HG02763 (cell line): Measurements from ENCODE around the gene MSMP.
A peak's percentile ranks its signal among the peaks of the same experiment; 100 is the strongest.

ENCODE experiments used
- ATAC-seq: cut with Tn5 transposase; IDR thresholded peaks from one replicate; pipeline ENCODE4 v1.9.1; 2021; ENCODE audit warnings: mild to moderate bottlenecking, moderate library complexity; ENCODE audit not compliant: unreplicated experiment

The MSMP gene

GRCh38 chr9:35746583-35746982 is 7.5 kb downstream of the MSMP start:
- no peak for ATAC-seq

- ATAC-seq, result no peak
Observed at GRCh38 chr9:35745569-35745968, 8.5 kb downstream of the MSMP start.

DNA sequence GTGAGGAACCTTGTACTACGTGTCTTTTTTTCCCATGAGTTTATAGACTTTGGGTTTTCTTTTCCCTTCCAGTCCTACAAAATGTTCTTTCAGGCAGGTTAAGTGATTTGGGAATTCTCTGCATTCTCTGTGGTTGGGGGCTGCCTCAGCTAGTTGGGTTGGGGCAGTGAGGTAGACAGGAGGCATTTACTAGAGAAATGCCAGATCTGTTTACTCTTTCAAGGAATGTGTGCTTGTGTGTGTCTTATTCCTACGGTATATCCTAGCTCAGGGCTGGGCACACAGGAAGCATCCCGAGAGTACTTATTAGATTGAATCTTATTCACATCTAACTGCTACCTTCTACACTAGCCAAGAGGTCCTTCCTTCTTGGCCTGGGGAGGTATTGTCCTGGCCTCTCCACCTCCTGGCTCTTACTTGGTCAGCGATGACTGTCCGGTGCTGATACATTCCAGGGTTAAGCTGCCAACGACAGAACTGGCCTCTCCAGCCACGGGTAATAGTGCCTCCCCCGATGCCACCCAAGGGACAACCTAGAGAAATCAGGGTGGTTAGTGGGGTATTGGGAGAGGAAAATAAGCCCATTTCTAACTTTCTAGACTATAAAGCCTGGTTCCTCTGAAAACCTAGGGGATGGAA is 10.1 kb downstream of the MSMP start:
- ATAC-seq, result no peak

GRCh38 chr9:35743452-35743851 is 10.6 kb downstream of the MSMP start:
- ATAC-seq, result no peak

DNA sequence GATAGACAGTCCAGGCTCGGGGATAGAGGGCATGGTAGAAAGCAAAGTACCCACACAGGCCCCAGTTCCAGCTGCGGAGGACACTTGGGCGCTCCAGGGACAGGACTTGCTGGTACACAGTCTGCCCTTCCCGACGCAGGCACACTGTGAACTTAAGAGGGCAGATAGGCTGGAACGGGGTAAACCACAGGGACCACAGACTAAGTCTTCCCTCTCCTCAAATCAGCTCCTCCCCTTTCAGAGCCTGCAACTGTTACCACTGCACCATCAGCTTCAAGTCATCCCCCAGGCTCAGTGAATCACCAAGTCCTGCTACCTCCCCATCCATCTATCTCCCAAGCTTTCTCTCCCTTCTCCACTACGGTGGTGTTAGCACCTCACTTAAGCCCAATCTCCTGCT is 12.3 kb downstream of the MSMP start:
- no peak for ATAC-seq

DNA sequence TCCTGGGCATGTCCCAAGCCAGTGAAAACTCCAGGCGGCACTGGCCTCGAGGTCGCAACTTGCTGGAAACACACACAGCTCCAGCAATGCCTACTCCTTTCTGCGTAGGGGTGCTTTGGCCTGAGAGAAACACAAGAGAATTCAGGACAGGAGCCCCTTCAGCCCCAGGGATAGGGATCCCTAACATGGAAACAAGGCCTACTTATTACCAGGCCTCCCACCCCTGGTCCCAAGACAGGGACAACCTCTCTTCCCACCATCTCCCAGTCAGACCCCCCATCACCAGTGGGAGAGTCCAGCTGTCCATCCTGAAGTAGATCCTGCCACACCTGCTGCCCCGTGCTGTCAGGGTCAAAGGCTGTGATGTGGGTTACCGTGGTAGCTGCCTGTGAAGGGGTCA is 13.8 kb downstream of the MSMP start:
- no peak for ATAC-seq

DNA sequence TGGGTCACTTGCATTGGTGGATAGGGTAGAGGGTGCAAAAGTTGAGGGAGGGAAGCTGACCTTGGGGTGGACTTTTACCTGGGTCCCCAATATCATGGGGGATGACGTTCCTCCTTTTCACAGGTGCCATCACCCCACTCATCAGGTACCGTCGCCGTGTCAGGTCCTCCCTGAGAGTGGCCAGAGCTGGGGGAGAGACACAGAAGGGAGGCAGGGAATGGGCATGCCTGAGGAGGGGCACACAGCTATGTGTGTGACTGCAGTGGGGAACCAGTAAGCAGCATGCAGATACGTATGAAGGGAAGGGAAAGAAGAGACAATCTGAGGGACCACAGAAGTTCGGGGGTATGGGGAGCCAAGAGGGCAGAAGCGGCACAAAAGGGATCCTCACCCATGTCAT is 15.2 kb downstream of the MSMP start:
- ATAC-seq, result no peak

DNA sequence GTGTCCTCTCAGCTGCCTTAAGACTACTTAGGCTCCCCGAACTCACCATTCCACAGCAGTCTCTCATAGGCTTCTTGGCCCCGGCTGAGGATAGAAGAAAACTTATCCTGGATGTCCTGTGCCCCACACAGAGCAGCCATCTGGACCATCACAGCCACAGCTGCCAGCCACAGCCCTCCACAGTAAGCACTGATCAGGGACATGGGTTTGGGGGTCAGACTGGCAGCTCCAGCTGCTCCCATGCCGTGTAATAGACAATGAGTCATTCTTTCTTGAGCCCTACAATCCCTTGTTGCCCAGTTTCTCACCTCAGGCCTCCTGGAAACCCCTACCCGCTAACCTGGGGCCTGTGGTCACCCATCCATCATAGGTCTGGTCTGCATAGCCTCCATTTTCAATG is 15.9 kb downstream of the MSMP start:
- ATAC-seq, result no peak

DNA sequence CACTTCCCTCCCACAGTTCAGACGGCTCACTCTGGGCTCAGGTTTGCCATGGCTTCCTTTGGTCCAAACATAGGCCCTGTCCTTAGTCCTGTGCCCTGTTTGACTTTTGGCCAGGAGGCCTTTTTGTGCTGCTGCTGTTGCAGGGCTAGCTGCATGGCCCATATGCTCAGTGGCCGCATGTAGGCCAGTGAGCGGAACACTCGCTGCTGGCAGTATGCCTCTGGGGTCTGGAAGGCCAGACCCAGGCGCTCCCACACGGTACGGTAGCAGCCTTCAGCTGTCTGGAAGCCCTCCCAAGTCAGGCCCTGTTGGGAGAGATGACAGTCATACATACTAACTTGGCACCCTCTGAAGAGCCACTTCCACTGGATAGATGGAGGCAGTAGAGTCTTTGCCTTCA is 16.9 kb downstream of the MSMP start:
- ATAC-seq, result no peak

DNA sequence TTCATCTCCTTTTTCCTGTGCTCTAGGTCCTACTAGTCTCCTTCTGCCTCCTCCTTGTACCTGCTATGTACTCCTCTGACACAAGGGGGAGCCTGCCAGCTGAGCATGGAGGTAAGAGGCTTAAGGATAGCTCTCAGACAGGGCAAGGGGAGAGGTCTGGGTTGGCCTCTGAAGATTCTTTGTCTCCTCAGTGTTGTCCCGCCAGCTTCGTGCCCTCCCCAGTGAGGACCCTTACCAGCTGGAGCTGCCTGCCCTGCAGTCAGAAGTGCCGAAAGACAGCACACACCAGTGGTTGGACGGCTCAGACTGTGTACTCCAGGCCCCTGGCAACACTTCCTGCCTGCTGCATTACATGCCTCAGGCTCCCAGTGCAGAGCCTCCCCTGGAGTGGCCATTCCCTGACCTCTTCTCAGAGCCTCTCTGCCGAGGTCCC is 17.9 kb downstream of the MSMP start:
- no peak for ATAC-seq

- ATAC-seq, result no peak
Observed at GRCh38 chr9:35734096-35734495, 20.0 kb downstream of the MSMP start.

DNA sequence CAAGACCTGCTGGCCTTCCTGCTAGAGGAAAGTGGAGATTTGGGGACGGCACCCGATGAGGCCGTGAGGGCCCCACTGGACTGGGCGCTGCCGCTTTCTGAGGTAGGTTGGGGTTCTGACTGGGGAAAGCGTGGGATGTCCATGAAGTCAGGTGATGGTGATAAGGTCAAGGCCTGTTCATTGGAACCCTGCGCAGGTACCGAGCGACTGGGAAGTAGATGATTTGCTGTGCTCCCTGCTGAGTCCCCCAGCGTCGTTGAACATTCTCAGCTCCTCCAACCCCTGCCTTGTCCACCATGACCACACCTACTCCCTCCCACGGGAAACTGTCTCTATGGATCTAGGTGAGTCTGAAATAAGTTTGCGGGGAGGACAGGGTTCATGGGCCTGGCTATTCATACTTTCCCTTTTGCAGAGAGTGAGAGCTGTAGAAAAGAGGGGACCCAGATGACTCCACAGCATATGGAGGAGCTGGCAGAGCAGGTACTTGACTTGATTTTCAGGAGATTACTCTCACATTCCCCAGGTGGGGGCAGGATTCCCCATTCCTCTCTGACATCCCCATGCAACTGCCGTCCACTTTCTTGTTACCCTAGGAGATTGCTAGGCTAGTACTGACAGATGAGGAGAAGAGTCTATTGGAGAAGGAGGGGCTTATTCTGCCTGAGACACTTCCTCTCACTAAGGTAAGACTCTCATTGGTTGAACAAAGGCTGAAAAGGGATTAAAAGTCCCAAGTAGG is 21.1 kb downstream of the MSMP start:
- ATAC-seq, result no peak

- peak; percentile 76 for ATAC-seq
Observed at GRCh38 chr9:35732185-35732799, 21.8 kb downstream of the MSMP start, which contains the start of the genes CREB3 and TLN1. Gene CREB3, plus strand, starts transcription at chr9:35732666. Its CDS starts 107 bp downstream, at chr9:35732773. Gene TLN1, minus strand, starts transcription at chr9:35732195. Its CDS starts 6,501 bp downstream, at chr9:35725694.

DNA sequence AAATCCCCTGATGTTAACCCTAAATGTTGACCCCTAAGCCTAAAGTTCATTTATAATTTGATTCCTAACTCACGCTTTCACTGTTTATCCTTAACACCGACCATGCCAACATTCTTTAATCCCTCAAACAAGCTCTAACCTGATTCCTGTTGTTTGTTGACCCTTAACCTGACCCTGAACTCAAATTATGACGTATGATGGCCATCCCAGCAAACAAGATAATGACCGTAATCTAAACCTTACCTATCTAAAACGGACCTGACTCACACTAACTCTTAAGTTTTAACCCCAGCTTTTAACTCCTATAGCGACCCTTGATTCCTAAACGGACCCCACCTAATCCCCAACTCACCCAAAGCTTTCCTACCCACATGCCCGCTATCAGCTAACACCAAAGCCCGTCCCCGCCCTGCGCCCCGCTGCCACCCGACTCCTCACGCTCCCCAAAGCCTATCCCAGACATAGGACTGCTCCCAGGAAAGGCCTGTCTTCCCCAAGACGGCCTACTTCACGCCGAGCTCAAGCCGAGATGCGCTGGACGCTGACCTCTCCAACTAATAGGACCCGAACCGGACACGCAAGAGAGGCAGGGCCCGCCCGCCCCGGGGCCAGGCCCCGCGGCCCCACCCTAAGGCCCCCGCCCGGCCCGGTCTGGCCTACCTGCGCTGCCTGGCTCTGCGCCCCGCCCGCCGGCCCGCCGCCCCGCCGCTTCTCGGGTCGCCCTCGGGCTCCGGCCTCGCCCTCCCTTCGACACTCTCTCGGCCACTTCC is 22.5 kb downstream of the MSMP start:
- ATAC-seq, result no peak

GRCh38 chr9:35730486-35730854 is 23.6 kb downstream of the MSMP start:
- no peak for ATAC-seq

- no peak for ATAC-seq
Observed at GRCh38 chr9:35729700-35730485, 24.2 kb downstream of the MSMP start.

GRCh38 chr9:35729101-35729500 is 25.0 kb downstream of the MSMP start:
- ATAC-seq, result no peak

GRCh38 chr9:35728041-35728971 is 25.8 kb downstream of the MSMP start:
- ATAC-seq, result no peak

DNA sequence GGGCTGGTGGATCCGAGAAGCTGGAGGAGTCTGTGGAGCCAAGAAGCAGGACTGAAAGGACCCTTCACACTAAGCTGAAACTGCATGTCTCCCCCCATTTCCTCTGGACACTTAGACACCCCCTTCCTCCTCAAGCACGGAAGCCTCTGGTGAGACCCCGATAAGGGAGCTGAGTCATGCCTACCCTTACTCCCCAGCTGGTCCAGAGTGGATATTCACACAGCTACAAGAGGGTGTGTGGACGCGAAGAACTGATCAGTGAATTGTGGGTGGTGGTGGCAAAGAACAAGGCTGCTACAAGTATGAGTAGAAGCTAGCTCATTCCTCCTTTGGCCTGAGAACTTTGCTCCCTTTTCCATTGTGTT is 26.4 kb downstream of the MSMP start:
- ATAC-seq, result no peak

- ATAC-seq, result no peak
Observed at GRCh38 chr9:35726931-35727330, 27.1 kb downstream of the MSMP start.
